Measurements from ENCODE around the gene ADM2.

Gene ADM2

DNA sequence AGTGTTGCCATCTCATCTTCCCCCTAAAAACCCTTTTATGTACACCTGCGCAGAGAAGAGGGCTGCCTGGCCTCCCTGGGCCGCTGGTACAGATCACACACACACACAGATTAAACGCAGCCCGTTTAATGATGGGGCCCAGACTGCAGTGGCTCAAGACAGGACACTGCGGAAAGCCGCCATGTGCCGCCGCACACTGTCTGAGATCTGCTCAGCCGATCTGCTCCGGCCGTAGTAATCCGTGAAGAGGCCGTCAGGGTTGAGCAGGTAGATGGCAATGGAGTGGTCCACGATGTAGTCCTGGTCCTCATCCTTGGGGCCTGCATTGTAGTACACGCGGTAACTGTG is 42.1 kb downstream of the ADM2 start:
- Histone ChIP-seq H3K9ac (ENCODE audit: low read length) (no peak overlapping the region), H3K27ac (ENCODE audit: low read length) (no peak overlapping the region), H3K4me3 (ENCODE audit: low read length) (no peak overlapping the region), H3K9me3 (ENCODE audit: insufficient read depth, low read length) (no peaks in the 10 kb centered on the region), H2AFZ (ENCODE audit: low read depth, low read length) (no peak overlapping the region), H3K36me3 (replicated peaks; ENCODE audit: low read depth, low read length) (peaks cover 4% of the 10 kb centered on the region), H3K4me2 (ENCODE audit: low read length) (no peak overlapping the region), H3K4me1 (ENCODE audit: low read length) (peaks cover 13% of the 10 kb centered on the region), H3K79me2 (ENCODE audit: low read length) (peaks cover 22% of the 10 kb centered on the region), H3K27me3 (ENCODE audit: low read depth, low read length) (no peaks in the 10 kb centered on the region), H4K20me1 (ENCODE audit: insufficient read depth, low read length) (peaks cover 6% of the 10 kb centered on the region; the same call in 1 of the 2 replicates)
- TF ChIP-seq, protein P1, sequence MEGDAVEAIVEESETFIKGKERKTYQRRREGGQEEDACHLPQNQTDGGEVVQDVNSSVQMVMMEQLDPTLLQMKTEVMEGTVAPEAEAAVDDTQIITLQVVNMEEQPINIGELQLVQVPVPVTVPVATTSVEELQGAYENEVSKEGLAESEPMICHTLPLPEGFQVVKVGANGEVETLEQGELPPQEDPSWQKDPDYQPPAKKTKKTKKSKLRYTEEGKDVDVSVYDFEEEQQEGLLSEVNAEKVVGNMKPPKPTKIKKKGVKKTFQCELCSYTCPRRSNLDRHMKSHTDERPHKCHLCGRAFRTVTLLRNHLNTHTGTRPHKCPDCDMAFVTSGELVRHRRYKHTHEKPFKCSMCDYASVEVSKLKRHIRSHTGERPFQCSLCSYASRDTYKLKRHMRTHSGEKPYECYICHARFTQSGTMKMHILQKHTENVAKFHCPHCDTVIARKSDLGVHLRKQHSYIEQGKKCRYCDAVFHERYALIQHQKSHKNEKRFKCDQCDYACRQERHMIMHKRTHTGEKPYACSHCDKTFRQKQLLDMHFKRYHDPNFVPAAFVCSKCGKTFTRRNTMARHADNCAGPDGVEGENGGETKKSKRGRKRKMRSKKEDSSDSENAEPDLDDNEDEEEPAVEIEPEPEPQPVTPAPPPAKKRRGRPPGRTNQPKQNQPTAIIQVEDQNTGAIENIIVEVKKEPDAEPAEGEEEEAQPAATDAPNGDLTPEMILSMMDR (IDR thresholded peaks at IDR 0.05; ENCODE audit: low read depth, low read length) = no peak
- TF ChIP-seq EZH2phosphoT487 (IDR thresholded peaks at IDR 0.05; ENCODE audit: low read depth) = no peak

DNA sequence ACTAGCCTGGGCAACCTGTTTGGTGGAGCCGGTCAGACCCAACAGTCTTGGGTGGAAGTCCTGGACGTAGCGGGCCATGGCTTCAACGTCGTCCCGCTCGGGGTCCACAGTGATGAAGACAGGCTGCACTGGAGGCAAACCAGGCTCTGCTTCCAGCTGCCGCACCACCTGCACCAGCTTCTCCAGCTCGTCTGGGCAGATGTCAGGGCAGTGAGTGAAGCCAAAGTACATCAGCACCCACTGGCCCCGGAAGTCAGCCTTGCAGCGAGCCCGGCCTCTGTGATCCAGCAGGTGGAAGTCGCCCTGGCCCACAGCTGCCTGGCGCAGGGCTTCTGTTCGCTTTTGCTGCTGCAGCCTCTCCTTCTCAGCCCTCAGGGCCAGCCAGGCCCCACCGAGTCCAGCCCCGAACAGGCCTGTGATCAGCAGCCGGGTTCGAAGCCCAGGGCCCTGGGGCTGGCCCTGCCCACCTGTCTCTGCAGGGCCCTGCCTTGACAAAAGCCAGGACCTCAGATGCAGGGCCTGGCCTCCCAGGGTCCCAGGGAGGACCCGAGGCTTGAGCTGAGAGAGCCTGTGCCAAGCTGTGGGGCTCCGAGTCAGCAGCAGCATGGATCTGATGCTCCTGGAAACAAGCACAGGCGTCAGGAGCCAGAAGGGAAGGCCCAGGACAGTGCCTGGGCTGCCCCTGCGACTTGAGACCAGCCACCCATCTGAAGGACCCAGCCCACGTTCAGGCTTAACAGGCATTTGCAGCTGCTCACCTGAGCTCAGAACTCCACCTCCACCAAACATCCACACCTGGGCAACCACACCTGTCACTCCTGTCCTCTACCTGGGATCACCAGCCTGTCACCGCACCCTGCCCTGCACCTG is 42.7 kb downstream of the ADM2 start:
- Histone ChIP-seq H3K27me3 (ENCODE audit: low read depth, low read length) (no peaks in the 10 kb centered on the region), H3K4me2 (ENCODE audit: low read length) (peak overlapping the region; percentile 95), H3K4me3 (ENCODE audit: low read length) (peak overlapping the region; percentile 84), H3K36me3 (replicated peaks; ENCODE audit: low read depth, low read length) (peaks cover 4% of the 10 kb centered on the region), H2AFZ (ENCODE audit: low read depth, low read length) (no peak overlapping the region), H3K9ac (ENCODE audit: low read length) (peak overlapping the region; percentile 92), H3K4me1 (ENCODE audit: low read length) (peaks cover 13% of the 10 kb centered on the region), H3K9me3 (ENCODE audit: insufficient read depth, low read length) (no peaks in the 10 kb centered on the region), H4K20me1 (ENCODE audit: insufficient read depth, low read length) (peaks cover 6% of the 10 kb centered on the region; the same call in 1 of the 2 replicates), H3K79me2 (ENCODE audit: low read length) (peaks cover 22% of the 10 kb centered on the region), H3K27ac (ENCODE audit: low read length) (no peak overlapping the region)
- TF ChIP-seq, protein P1 (IDR thresholded peaks at IDR 0.05; ENCODE audit: low read depth, low read length) = no peak

DNA sequence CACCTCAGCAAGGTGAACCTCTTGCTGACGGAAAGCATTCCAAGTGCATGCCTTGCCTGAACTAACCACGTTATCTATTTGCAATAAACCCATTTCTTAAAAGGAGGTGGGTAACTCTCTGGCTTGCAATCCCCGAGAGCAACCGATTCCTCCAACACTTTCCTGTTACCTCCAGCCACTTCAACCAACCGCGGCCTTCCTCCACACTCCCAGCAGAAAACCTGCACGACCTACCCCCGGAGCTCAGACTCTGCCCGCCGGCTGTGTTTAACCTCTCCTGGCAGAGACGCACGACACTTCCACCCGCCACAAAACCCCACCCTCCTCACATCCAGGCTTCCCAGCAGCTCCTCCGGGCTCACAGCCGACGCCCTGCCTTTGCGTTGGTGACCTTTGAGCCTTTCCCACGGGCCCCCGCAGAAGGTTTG is 43.3 kb downstream of the ADM2 start:
- no peak overlapping the region for H2AFZ ChIP-seq (ENCODE audit: low read depth, low read length)
- H3K4me2 ChIP-seq (ENCODE audit: low read length) = peak overlapping the region; percentile 95
- no peak for TF ChIP-seq EZH2phosphoT487 (IDR thresholded peaks at IDR 0.05; ENCODE audit: low read depth)
- TF ChIP-seq, protein P1 (IDR thresholded peaks at IDR 0.05; ENCODE audit: low read depth, low read length) = no peak
- H3K9ac ChIP-seq (ENCODE audit: low read length) = peak overlapping the region; percentile 92
- peaks cover 4% of the 10 kb centered on the region for H3K36me3 ChIP-seq (replicated peaks; ENCODE audit: low read depth, low read length)
- peak overlapping the region; percentile 93 for H3K27ac ChIP-seq (ENCODE audit: low read length)
- no peaks in the 10 kb centered on the region for H3K9me3 ChIP-seq (ENCODE audit: insufficient read depth, low read length)
- no peaks in the 10 kb centered on the region for H3K27me3 ChIP-seq (ENCODE audit: low read depth, low read length)
- peaks cover 6% of the 10 kb centered on the region; the same call in 1 of the 2 replicates for H4K20me1 ChIP-seq (ENCODE audit: insufficient read depth, low read length)
- H3K4me1 ChIP-seq (ENCODE audit: low read length) = peaks cover 13% of the 10 kb centered on the region
- peak overlapping the region; percentile 84 for H3K4me3 ChIP-seq (ENCODE audit: low read length)
- H3K79me2 ChIP-seq (ENCODE audit: low read length) = peaks cover 22% of the 10 kb centered on the region

DNA sequence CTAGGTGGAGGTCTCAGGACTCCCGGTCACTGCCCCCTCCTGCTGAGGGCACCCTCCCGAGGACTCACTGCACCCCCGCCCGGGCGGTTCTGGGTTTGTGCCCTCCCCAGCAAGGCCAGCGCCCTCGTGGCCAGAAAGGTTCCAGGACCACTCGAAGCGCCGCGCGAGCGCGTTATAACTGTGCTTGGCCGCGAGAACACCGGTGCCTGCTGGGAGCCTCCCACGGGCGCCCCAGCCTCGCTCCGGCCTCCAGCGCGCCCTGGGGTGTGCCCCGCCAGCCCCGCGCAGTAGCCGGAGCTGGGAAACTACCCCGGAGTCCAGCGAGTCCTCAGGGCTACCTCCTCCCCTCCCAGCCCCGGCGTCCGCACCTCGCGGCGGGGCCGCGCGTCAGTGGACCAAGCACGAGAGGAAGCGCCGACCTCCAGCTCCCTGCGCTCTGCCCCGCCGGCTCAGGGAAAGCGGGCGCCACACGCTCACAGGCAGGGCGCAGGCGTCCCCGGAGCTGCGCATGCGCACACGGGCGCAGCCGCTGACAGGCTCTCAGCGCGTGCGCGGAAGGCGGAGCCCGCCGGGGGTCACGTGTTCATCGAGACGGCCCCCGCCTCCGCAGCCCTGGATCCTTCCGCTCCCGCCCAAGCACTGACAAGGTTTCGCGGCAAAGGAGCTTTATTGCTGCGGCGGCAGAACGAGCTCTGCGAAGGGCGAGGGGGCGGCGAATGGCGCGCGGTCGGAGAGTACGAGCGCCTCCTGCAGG is 43.9 kb downstream of the ADM2 start, which contains the start of gene SCO2:
SCO2 (minus strand) TSS at position 495 of the 754 bp plus-strand sequence. CDS start 1,187 bp downstream, outside the sequence.
- Histone ChIP-seq H3K4me1 (ENCODE audit: low read length) (peaks cover 13% of the 10 kb centered on the region), H3K27me3 (ENCODE audit: low read depth, low read length) (no peaks in the 10 kb centered on the region), H2AFZ (ENCODE audit: low read depth, low read length) (no peak within 1 kb of the TSS), H3K27ac (ENCODE audit: low read length) (peak within 1 kb of the TSS; percentile 93), H3K4me2 (ENCODE audit: low read length) (peak within 1 kb of the TSS; percentile 95), H3K4me3 (ENCODE audit: low read length) (peak within 1 kb of the TSS; percentile 84), H3K36me3 (replicated peaks; ENCODE audit: low read depth, low read length) (peaks cover 4% of the 10 kb centered on the region), H3K9me3 (ENCODE audit: insufficient read depth, low read length) (no peaks in the 10 kb centered on the region), H4K20me1 (ENCODE audit: insufficient read depth, low read length) (peaks cover 6% of the 10 kb centered on the region; the same call in 1 of the 2 replicates), H3K9ac (ENCODE audit: low read length) (peak within 1 kb of the TSS; percentile 92), H3K79me2 (ENCODE audit: low read length) (peaks cover 22% of the 10 kb centered on the region)
- no peak for TF ChIP-seq EZH2phosphoT487 (IDR thresholded peaks at IDR 0.05; ENCODE audit: low read depth)
- TF ChIP-seq, protein P1 (IDR thresholded peaks at IDR 0.05; ENCODE audit: low read depth, low read length) = no peak

All from OCI-LY3 (cell line).